Body of pancreas (tissue), 4 donors: ENCODE measurements around the gene EML4.

ENCODE experiments used
- CTCF ChIP-seq, 7 experiments: fragments of 450-650 bp in 4 of 7; fragments of 200-600 bp in 3 of 7; sonication (generic) in 3 of 7; IDR thresholded peaks; one replicate each; pipeline ENCODE4 v1.5.1; 2016 to 2019; ENCODE audit warnings: antibody characterized with exemption in 7 of 7
- POLR2A ChIP-seq, 3 donors: fragments of 450-650 bp; IDR thresholded peaks; one replicate each; pipeline ENCODE4 v1.6.1; 2016; ENCODE audit warnings: antibody characterized with exemption in 3 of 3, mild to moderate bottlenecking in 2 of 3

DNA sequence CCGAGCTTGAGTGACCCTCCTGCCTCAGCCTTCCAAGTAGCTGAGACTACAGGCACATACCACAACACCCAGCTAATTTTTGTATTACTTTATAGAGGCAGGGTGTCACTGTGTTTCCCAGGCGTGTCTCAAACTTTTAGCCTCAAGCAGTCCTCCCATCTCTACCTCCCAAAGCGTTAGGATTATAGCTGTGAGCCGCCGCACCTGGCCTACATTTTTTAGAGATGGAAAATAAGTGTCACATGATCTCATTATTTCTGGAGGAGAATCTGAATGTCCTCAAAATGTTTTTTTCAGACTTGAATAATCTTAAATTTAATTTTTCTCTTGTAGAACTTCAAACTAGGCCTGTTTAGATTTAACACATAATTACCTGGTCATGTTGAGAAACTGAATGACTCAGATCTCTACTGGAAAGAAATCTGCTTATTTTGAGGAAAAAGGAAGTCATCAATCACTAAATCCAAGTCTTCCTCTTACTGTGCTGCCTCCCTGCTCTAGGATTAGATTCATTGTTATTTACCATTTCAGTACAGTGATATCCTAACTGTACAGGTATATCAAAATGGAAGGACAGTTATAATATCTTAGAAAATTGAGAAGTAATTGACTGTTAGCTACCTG lies 99.5 kb downstream of the EML4 start:
- no peak for TF ChIP-seq CTCF (IDR thresholded peaks at IDR 0.05)
- no peak for TF ChIP-seq POLR2A (IDR thresholded peaks at IDR 0.05)
